GM12878 (cell line): ENCODE results near the gene NUDCD3. TPM values are rescaled to one million over a fixed set of nuclear protein-coding genes. Genes with fewer than 3 reads are reported as not detected.

Source experiments
- ATAC-seq: fragments of 200-7000 bp; cut with Tn5 transposase; 3 replicates; pipeline ENCODE4 v1.9.1; 2020; ENCODE audit warnings: mild to moderate bottlenecking, moderate library complexity
- BruUV-seq: library from RNA; stranded (reverse); fragments of 400-500 nt; replicated peaks from 2 replicates; lab custom pipeline; 2021; lab: Mats Ljungman, UMichigan
- CTCF ChIA-PET: fragments of 300-600 bp; sonication (Branson Sonifier 250); formaldehyde crosslinking; extraction: SDS; loops from one replicate; lab custom pipeline; 2021; ENCODE audit warnings: inconsistent platforms; lab: Yijun Ruan, JAX
- POLR2A ChIA-PET: fragments of 350-600 bp; formaldehyde crosslinking; extraction: SDS; loops from one replicate; lab custom pipeline; 2021; ENCODE audit warnings: inconsistent platforms; lab: Charles Lee
- RAD21 ChIA-PET: fragments of 300-600 bp; sonication (Branson Sonifier 250); formaldehyde crosslinking; loops from one replicate; lab custom pipeline; 2023; ENCODE audit warnings: antibody characterized with exemption; ENCODE audit not compliant: unreplicated experiment; lab: Charles Lee
- SMC1A ChIA-PET: fragments of 300-600 bp; sonication (Branson Sonifier 250); formaldehyde crosslinking; loops from one replicate; lab custom pipeline; 2023; ENCODE audit not compliant: unreplicated experiment, uncharacterized antibody; lab: Charles Lee
- DNase-seq: peaks from one replicate; pipeline ENCODE4 v3.0.0-alpha.2; 2011; ENCODE audit warnings: low read depth, low spot score
- FAIRE-seq: peaks from 3 replicates; lab custom pipeline; 2011; peaks lifted over from hg19 to GRCh38; lab: Jason Lieb, UNC
- H2AFZ ChIP-seq: 2 replicates; pipeline ENCODE4 v1.6.0; 2011; ENCODE audit warnings: low read depth, low read length, control low read depth; ENCODE audit not compliant: control insufficient read depth
- H3K27ac ChIP-seq: 2 replicates; pipeline ENCODE4 v1.5.1; 2011; ENCODE audit warnings: control low read depth; ENCODE audit not compliant: control insufficient read depth, insufficient read depth
- H3K27me3 ChIP-seq, 2 experiments: replicated peaks in 1 of 2; 2 replicates each; pipeline versions ENCODE4 v1.6.0 to v1.6.1; 2011; ENCODE audit warnings: low read length in 1 of 2; ENCODE audit not compliant: control insufficient read depth in 2 of 2, insufficient read depth in 2 of 2
- H3K36me3 ChIP-seq, 2 experiments: 2 replicates each; pipeline ENCODE4 v1.5.1; 2011; ENCODE audit warnings: low read length in 1 of 2; ENCODE audit not compliant: control insufficient read depth in 2 of 2, insufficient read depth in 2 of 2
- H3K4me1 ChIP-seq: 2 replicates; pipeline ENCODE4 v1.6.1; 2011; ENCODE audit warnings: mild to moderate bottlenecking, low read length, moderate library complexity, mixed read lengths; ENCODE audit not compliant: control insufficient read depth, insufficient read depth
- H3K4me2 ChIP-seq: 2 replicates; pipeline ENCODE4 v1.6.0; 2011; ENCODE audit warnings: control low read depth; ENCODE audit not compliant: control insufficient read depth, insufficient read depth
- H3K4me3 ChIP-seq: fragments of 200-600 bp; sonication (generic); 2 replicates; pipeline ENCODE4 v1.5.1; 2016
- H3K79me2 ChIP-seq: 2 replicates; pipeline ENCODE4 v1.6.0; 2011; ENCODE audit warnings: low read length; ENCODE audit not compliant: control insufficient read depth, insufficient read depth
- H3K9ac ChIP-seq: 2 replicates; pipeline ENCODE4 v1.8.0; 2011; ENCODE audit warnings: low read length, control low read depth, mixed read lengths; ENCODE audit not compliant: control insufficient read depth, insufficient read depth
- H3K9me3 ChIP-seq: replicated peaks from 3 replicates; pipeline ENCODE4 v1.5.1; 2011; ENCODE audit warnings: mild to moderate bottlenecking, low read length; ENCODE audit not compliant: control insufficient read depth, insufficient read depth
- H4K20me1 ChIP-seq: 2 replicates; pipeline ENCODE4 v1.6.0; 2011; ENCODE audit not compliant: control insufficient read depth, insufficient read depth
- ASH2L ChIP-seq: fragments of 300-600, 200-600 bp; sonication (generic); IDR thresholded peaks from 2 replicates; pipeline ENCODE4 v1.6.1; 2017; ENCODE audit warnings: low read depth, mild to moderate bottlenecking, borderline replicate concordance
- RAD21 ChIP-seq: IDR thresholded peaks from 2 replicates; pipeline ENCODE4 v1.6.1; 2011; ENCODE audit warnings: mild to moderate bottlenecking, low read depth, low read length, moderate library complexity; ENCODE audit not compliant: insufficient read depth
- ZNF384 ChIP-seq: IDR thresholded peaks from 2 replicates; pipeline ENCODE4 v1.6.1; 2012; ENCODE audit warnings: low read depth, mild to moderate bottlenecking, low read length, improper control_type of control experiment, borderline replicate concordance
- WGBS: methylation state at CpG from one replicate; pipeline ENCODE4 v1.1.6; 2016; ENCODE audit warnings: low lambda C conversion rate; ENCODE audit not compliant: insufficient replicate concordance, insufficient coverage; ENCODE audit errors: missing lambda C conversion rate; 5-methylcytosine and 5-hydroxymethylcytosine counted together
- in situ Hi-C: fragments of 300-500 bp; cut with MboI; formaldehyde crosslinking; loops from 9 replicates; pipeline ENCODE4 v1.14.3; 2018; ENCODE audit warnings: mixed read lengths
- intact Hi-C: fragments of 100-400 bp; cut with micrococcal nuclease; formaldehyde crosslinking; loops from one replicate; pipeline ENCODE4 v1.14.2; 2022; ENCODE audit not compliant: unreplicated experiment
- polyA plus RNA-seq, 11 experiments: library from polyadenylated mRNA; depleted of rRNA in 4 of 11; unstranded in 6 of 11; stranded (reverse) in 5 of 11; fragments of >200 nt; fragmentation: Nextera tagmentation in 4 of 11; fragmentation: Illumina TruSeq in 1 of 11; extraction: Ambion mirVana in 4 of 11; extraction: Trizol in 1 of 11; gene quantifications; 1 replicate in 1 of 11; 2 replicates in 10 of 11; pipeline versions ENCODE4 v1.2.1 to v1.2.3, GENCODE V29; 2011 to 2016; ENCODE audit warnings: inconsistent platforms in 2 of 11, missing spikeins in 2 of 11, low read depth in 1 of 11
- total RNA-seq, 4 experiments: library from RNA; depleted of rRNA in 3 of 4; stranded (reverse); fragments of >200 nt in 3 of 4; fragmentation: Illumina TruSeq in 1 of 4; extraction: Trizol in 1 of 4; gene quantifications; 2 replicates each; pipeline versions ENCODE4 v1.2.1 to v1.2.3, GENCODE V29; 2013 to 2021
- TF ChIP-seq, protein P1 (sequence below): fragments of 450-650 bp; IDR thresholded peaks from 2 replicates; pipeline ENCODE4 v1.6.1; 2017; ENCODE audit warnings: mild to moderate bottlenecking, low read depth, inconsistent platforms; ENCODE audit not compliant: poor library complexity, severe bottlenecking
- TF ChIP-seq, protein P2 (sequence below): IDR thresholded peaks from 2 replicates; pipeline ENCODE4 v1.6.1; 2011; ENCODE audit warnings: borderline replicate concordance, low read depth, mild to moderate bottlenecking, moderate library complexity, low read length; ENCODE audit not compliant: insufficient read depth, poor library complexity, severe bottlenecking
- TF ChIP-seq, protein P3 (sequence below): fragments of 450-650 bp; IDR thresholded peaks from 2 replicates; pipeline ENCODE4 v1.6.1; 2017; ENCODE audit warnings: mild to moderate bottlenecking

Gene NUDCD3
- total and polyA plus RNA-seq, 10 of the 15 experiments (the other 5 are each of a cell fraction or from before 2014, with no cell fraction given): 25.0 to 89.8 (median 46.4) TPM

DNA sequence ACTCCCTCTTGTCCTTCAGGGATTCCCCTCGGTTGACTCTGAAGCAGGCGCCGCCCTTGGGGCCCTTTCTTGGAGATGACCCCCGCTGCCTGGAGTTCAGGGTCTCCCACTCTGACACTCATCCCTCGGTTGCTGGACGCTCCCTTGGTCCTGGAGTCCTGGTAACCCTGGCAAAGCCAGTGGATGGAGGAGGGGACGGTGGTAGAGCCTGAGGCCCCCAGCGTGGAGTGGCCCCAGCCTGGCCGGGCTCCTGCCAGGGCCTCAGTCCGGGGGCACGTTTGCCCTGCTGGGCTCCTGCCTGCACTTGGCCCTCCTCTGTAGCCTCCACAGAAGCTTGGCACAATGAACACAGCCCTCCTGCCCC lies 155.7 kb downstream of the NUDCD3 start:
- TF ChIP-seq ZNF384 (no peak), RAD21 (no peak), ASH2L (no peak)
- TF ChIP-seq, protein P1, sequence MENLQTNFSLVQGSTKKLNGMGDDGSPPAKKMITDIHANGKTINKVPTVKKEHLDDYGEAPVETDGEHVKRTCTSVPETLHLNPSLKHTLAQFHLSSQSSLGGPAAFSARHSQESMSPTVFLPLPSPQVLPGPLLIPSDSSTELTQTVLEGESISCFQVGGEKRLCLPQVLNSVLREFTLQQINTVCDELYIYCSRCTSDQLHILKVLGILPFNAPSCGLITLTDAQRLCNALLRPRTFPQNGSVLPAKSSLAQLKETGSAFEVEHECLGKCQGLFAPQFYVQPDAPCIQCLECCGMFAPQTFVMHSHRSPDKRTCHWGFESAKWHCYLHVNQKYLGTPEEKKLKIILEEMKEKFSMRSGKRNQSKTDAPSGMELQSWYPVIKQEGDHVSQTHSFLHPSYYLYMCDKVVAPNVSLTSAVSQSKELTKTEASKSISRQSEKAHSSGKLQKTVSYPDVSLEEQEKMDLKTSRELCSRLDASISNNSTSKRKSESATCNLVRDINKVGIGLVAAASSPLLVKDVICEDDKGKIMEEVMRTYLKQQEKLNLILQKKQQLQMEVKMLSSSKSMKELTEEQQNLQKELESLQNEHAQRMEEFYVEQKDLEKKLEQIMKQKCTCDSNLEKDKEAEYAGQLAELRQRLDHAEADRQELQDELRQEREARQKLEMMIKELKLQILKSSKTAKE: no peak
- TF ChIP-seq, protein P2, sequence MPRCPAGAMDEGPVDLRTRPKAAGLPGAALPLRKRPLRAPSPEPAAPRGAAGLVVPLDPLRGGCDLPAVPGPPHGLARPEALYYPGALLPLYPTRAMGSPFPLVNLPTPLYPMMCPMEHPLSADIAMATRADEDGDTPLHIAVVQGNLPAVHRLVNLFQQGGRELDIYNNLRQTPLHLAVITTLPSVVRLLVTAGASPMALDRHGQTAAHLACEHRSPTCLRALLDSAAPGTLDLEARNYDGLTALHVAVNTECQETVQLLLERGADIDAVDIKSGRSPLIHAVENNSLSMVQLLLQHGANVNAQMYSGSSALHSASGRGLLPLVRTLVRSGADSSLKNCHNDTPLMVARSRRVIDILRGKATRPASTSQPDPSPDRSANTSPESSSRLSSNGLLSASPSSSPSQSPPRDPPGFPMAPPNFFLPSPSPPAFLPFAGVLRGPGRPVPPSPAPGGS: no peak
- TF ChIP-seq, protein P3, sequence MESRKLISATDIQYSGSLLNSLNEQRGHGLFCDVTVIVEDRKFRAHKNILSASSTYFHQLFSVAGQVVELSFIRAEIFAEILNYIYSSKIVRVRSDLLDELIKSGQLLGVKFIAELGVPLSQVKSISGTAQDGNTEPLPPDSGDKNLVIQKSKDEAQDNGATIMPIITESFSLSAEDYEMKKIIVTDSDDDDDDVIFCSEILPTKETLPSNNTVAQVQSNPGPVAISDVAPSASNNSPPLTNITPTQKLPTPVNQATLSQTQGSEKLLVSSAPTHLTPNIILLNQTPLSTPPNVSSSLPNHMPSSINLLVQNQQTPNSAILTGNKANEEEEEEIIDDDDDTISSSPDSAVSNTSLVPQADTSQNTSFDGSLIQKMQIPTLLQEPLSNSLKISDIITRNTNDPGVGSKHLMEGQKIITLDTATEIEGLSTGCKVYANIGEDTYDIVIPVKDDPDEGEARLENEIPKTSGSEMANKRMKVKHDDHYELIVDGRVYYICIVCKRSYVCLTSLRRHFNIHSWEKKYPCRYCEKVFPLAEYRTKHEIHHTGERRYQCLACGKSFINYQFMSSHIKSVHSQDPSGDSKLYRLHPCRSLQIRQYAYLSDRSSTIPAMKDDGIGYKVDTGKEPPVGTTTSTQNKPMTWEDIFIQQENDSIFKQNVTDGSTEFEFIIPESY: no peak
- TF ChIP-seq, all 136 proteins: peak for 0
- in situ Hi-C loops (no loop called here), intact Hi-C loops (no loop called here)
- Histone ChIP-seq H3K79me2 (no peaks in the 10 kb centered on the region), H3K9ac (no peak overlapping the region), H3K27ac (no peak overlapping the region), H2AFZ (no peak overlapping the region), H3K4me2 (no peak overlapping the region), H4K20me1 (no peaks in the 10 kb centered on the region), H3K27me3 (no peaks in the 10 kb centered on the region), H3K4me1 (no peaks in the 10 kb centered on the region), H3K9me3 (no peaks in the 10 kb centered on the region; the same call in 2 of the 3 replicates), H3K4me3 (no peak overlapping the region), H3K36me3 (no peaks in the 10 kb centered on the region)
- BruUV-seq: no TSS peak
- ATAC-seq (no peak), FAIRE-seq (no peak), DNase-seq (no peak)
- POLR2A ChIA-PET: no interaction called here
- RAD21 ChIA-PET: no interaction called here
- WGBS: 77% methylated on average over 6 of the region's 11 CpGs
- SMC1A ChIA-PET: no interaction called here
- CTCF ChIA-PET: no interaction called here
